ENCODE measurements around the gene NUDT2. TPM values are rescaled to one million over a fixed set of nuclear protein-coding genes. Genes with fewer than 3 reads are reported as not detected.

Gene NUDT2
- total RNA-seq, 4 donors from 2014 or later: 13.2 to 19.7 (median 17.0) TPM

DNA sequence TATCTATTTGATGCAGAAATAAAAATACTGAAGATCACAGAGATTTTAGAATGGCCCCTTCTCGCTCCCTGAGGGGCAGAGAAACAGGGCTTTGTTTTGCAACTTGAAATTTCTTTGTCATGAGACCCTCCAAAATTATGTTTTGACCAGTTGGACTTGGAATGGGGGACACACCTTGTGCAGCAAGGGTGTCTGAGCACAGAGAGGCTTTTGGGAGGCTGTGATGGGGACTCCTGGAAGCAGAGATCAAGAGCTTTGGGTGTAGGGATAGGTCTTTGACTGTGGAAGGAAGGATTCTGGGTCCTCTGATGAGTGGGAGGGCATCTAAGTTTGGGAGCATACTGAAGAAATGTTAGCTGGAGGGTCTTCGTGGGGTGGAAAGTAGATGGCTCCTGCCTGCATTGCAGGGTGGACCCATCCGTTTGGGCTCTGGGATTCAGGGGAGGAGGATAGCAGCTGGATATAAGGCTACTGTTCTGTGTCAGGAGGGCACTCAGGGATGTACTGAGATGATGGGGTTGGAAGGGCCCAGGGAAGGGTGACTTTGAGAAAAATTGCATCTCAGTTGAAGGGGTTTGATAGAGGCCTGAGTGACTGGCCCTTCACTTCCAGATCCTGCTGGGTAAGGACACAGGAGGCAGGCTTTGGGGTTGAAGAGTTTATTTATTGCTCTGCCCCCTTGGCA, 49.1 kb downstream of the NUDT2 start:
- DNase-seq (ENCODE audit: low spot score in 2 of 2): no peak

DNA sequence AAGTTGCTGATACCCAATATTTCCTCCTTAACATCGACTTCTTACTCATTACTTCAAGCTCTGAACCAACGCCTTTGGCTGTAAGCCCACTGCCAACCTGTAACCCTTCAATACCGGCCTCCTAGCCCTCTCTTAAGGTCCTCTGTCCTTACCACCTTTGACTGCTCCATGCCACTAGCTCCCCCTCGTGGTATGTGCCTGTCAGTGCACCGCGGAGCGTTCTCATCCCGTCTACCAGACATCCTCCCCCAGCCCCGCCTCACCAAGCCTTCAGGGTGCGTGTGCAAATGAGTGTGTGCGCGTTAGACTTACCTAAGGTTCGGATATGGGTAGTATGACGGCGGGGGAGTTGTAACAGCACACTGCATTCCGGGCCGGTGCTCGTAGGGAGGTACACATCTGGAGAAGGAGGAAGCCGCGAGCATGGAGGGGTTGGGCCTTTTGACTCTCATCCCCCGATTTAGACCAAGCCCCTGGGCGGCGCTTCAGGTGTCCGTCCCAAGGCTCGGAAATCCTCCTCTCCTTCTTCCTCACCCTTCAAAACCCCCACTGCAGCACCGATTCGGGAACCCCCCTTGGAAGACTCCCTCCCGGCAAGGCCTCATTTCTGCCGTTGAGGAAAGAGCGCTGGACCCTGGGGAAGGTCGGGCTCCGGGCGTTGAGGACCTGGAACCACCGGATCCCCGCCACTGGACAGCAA, 50.1 kb downstream of the NUDT2 start:
- Histone ChIP-seq H3K4me1 (peaks cover 51% of the 10 kb centered on the region), H3K27ac (no peak overlapping the region), H3K36me3 (no peaks in the 10 kb centered on the region), H3K4me3 (peak overlapping the region; percentile 59), H3K9me3 (no peaks in the 10 kb centered on the region), H3K27me3 (no peaks in the 10 kb centered on the region)
- peak; percentile 91 to 92 for DNase-seq (ENCODE audit: low spot score in 2 of 2)
- TF ChIP-seq EP300 (IDR thresholded peaks at IDR 0.05): no peak
- TF ChIP-seq, protein P1, sequence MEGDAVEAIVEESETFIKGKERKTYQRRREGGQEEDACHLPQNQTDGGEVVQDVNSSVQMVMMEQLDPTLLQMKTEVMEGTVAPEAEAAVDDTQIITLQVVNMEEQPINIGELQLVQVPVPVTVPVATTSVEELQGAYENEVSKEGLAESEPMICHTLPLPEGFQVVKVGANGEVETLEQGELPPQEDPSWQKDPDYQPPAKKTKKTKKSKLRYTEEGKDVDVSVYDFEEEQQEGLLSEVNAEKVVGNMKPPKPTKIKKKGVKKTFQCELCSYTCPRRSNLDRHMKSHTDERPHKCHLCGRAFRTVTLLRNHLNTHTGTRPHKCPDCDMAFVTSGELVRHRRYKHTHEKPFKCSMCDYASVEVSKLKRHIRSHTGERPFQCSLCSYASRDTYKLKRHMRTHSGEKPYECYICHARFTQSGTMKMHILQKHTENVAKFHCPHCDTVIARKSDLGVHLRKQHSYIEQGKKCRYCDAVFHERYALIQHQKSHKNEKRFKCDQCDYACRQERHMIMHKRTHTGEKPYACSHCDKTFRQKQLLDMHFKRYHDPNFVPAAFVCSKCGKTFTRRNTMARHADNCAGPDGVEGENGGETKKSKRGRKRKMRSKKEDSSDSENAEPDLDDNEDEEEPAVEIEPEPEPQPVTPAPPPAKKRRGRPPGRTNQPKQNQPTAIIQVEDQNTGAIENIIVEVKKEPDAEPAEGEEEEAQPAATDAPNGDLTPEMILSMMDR (IDR thresholded peaks at IDR 0.05): peak; percentile 85 to 97
- 3% methylated on average over 25 of the region's 35 CpGs for WGBS

More for the DNA sequence above, 49.1 kb downstream of the NUDT2 start:
- Histone ChIP-seq H3K9me3 (no peaks in the 10 kb centered on the region), H3K27me3 (no peaks in the 10 kb centered on the region), H3K36me3 (no peaks in the 10 kb centered on the region), H3K27ac (no peak overlapping the region), H3K4me1 (peaks cover 51% of the 10 kb centered on the region), H3K4me3 (no peak overlapping the region)
- 93% methylated on average over 3 of the region's 3 CpGs for WGBS
- TF ChIP-seq POLR2A (IDR thresholded peaks at IDR 0.05) (no peak), POLR2AphosphoS5 (IDR thresholded peaks at IDR 0.05) (no peak), EP300 (IDR thresholded peaks at IDR 0.05) (no peak)
- TF ChIP-seq, protein P1 (IDR thresholded peaks at IDR 0.05): no peak

DNA sequence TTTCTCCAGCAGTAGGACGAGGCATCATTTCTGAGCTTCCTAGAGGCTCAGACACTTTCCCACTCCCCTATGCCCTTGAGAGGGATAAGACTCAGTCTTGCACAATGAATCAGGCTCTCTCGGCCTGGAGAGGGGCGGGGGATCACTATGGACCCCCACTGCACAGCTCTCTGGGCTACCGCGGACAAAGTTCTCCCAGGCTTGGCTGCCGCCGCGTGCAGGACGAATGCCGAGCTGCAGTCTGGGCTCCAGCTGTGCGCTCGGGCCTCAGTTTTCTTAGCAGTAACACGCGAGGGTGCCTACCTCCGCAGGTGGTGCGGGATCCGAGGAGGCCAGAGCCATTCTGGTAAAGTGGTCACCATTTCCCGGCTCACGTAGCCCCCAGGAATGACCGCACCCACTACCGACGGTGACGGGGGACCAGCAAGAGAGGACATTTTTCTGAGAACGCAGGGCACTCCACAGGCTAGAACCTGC, 50.7 kb downstream of the NUDT2 start:
- TF ChIP-seq POLR2A (IDR thresholded peaks at IDR 0.05): no peak
- TF ChIP-seq, protein P1 (IDR thresholded peaks at IDR 0.05): no peak
- no peak for TF ChIP-seq POLR2AphosphoS5 (IDR thresholded peaks at IDR 0.05)
- TF ChIP-seq EP300 (IDR thresholded peaks at IDR 0.05): no peak
- H3K36me3 ChIP-seq: no peaks in the 10 kb centered on the region
- H3K27ac ChIP-seq: no peak overlapping the region
- H3K4me3 ChIP-seq: peak overlapping the region; percentile 59
- no peaks in the 10 kb centered on the region for H3K9me3 ChIP-seq
- peaks cover 49% of the 10 kb centered on the region for H3K4me1 ChIP-seq
- WGBS: 41% methylated on average over 15 of the region's 24 CpGs
- H3K27me3 ChIP-seq: no peaks in the 10 kb centered on the region
- no peak for DNase-seq (ENCODE audit: low spot score in 2 of 2)

DNA sequence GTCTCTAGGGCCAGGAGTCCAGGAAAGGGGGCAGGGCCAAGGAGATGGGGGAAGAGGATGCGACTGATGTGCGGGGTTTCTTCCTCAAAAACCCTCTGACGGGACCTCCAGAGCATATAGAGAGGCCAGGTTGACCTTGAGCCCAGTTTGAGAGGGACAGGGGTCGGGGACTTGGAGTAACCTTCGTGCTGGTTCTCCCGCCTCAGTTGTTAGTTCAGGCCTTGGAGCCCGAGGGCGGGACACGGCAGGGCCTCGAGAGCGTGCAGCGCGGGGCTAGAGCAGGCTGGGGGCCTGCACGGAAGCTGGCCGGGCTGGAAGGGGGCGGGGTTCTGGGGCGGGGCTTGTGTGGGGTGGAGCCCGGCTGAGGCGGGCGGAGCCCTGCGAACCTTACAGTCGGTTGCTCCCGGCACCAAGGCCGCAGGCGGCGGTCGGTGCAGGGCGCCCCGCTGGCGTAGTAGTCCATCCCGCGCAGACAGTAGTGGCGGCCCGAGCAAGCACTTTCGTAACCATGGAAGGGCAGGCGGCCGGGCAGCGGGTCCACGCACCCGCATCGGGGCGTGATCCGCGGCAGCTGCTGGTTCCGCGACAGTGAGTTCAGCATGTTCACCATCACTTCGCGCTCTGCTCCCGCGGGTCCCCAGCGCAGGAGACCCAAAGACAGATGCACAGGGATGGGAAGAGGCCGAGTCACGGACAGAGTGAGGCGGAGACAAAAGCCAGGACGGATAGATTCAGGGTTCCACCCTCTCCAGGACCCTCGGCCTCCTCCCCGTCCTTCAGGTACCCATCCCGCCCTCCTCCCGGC, 51.3 kb downstream of the NUDT2 start:
- Histone ChIP-seq H3K27me3 (no peaks in the 10 kb centered on the region), H3K4me3 (peak overlapping the region; percentile 59), H3K4me1 (peaks cover 44% of the 10 kb centered on the region), H3K9me3 (no peaks in the 10 kb centered on the region), H3K27ac (no peak overlapping the region), H3K36me3 (no peaks in the 10 kb centered on the region)
- WGBS: 6% methylated on average over 32 of the region's 59 CpGs
- TF ChIP-seq, protein P1 (IDR thresholded peaks at IDR 0.05): no peak
- no peak for TF ChIP-seq POLR2A (IDR thresholded peaks at IDR 0.05)
- TF ChIP-seq EP300 (IDR thresholded peaks at IDR 0.05): no peak
- no peak for TF ChIP-seq POLR2AphosphoS5 (IDR thresholded peaks at IDR 0.05)
- DNase-seq (ENCODE audit: low spot score in 2 of 2): peak in 1 of 2 donors; percentile 88
